KG1 (cell line): ENCODE data around the gene DCTN4.
A peak's percentile ranks its signal among the peaks of the same experiment; 100 is the strongest.
"Not testable (repeated sequence)": the region's sequence is repeated elsewhere in the genome, so short reads cannot be mapped to it uniquely, and the experiment has no call there.

Source experiments
- DNase-seq: peaks from one replicate; lab custom pipeline; 2025; lab: John Stamatoyannopoulos, UW

Gene DCTN4

GRCh38 chr5:150778517-150779396 lies 19.9 kb upstream of the DCTN4 start, which contains the start of gene SMIM3:
TSS of gene SMIM3 (plus strand) at chr5:150778757. CDS start at chr5:150795441, 16,684 bp downstream.
- no peak for DNase-seq

- DNase-seq: no peak
Observed at GRCh38 chr5:150778088-150778516, 19.3 kb upstream of the DCTN4 start.

- no peak for DNase-seq
Observed at GRCh38 chr5:150777685-150778084, 18.9 kb upstream of the DCTN4 start.

- no peak for DNase-seq
Observed at GRCh38 chr5:150774145-150774544, 15.3 kb upstream of the DCTN4 start.

- no peak for DNase-seq
Observed at GRCh38 chr5:150771034-150771795, 12.4 kb upstream of the DCTN4 start.

GRCh38 chr5:150766251-150766650 lies 7.4 kb upstream of the DCTN4 start:
- DNase-seq: no peak

- DNase-seq: no peak
Observed at GRCh38 chr5:150765799-150766169, 7.0 kb upstream of the DCTN4 start.

- DNase-seq: no peak
Observed at GRCh38 chr5:150765011-150765798, 6.4 kb upstream of the DCTN4 start.

GRCh38 chr5:150764530-150764929 lies 5.7 kb upstream of the DCTN4 start:
- no peak for DNase-seq

GRCh38 chr5:150763023-150763769 lies 4.4 kb upstream of the DCTN4 start:
- peak; percentile 41 for DNase-seq

- DNase-seq: no peak
Observed at GRCh38 chr5:150762211-150762610, 3.4 kb upstream of the DCTN4 start.

- no peak for DNase-seq
Observed at GRCh38 chr5:150759334-150759583, 442 bp upstream of the DCTN4 start.

GRCh38 chr5:150758203-150758530 lies 650 bp downstream of the DCTN4 start:
- DNase-seq: no peak

GRCh38 chr5:150757087-150757649 lies 1.6 kb downstream of the DCTN4 start:
- no peak for DNase-seq

- no peak for DNase-seq
Observed at GRCh38 chr5:150753863-150754262, 5.0 kb downstream of the DCTN4 start.

- DNase-seq: no peak
Observed at GRCh38 chr5:150753463-150753862, 5.4 kb downstream of the DCTN4 start.

- DNase-seq: no peak
Observed at GRCh38 chr5:150751096-150751891, 7.5 kb downstream of the DCTN4 start.

GRCh38 chr5:150750469-150750868 lies 8.3 kb downstream of the DCTN4 start:
- DNase-seq: no peak

- not testable (repeated sequence) for DNase-seq
Observed at GRCh38 chr5:150743142-150743488, 15.7 kb downstream of the DCTN4 start.

- not testable (repeated sequence) for DNase-seq
Observed at GRCh38 chr5:150742455-150743141, 16.2 kb downstream of the DCTN4 start.
